Endothelial cell of umbilical vein (primary cell): ENCODE measurements around the gene SYDE1.

Experiments
- EZH2 ChIP-seq: IDR thresholded peaks from 2 replicates; pipeline ENCODE4 v1.6.1; 2012; ENCODE audit warnings: borderline replicate concordance, low read depth, mild to moderate bottlenecking, moderate library complexity, low read length, inconsistent platforms; ENCODE audit not compliant: severe bottlenecking
- FOS ChIP-seq: IDR thresholded peaks from 2 replicates; pipeline ENCODE4 v1.6.1; 2011; ENCODE audit warnings: mild to moderate bottlenecking, low read length, moderate library complexity, borderline replicate concordance; ENCODE audit not compliant: insufficient read depth
- GATA2 ChIP-seq: IDR thresholded peaks from 2 replicates; pipeline ENCODE4 v1.7.0; 2011; ENCODE audit warnings: low read depth, mild to moderate bottlenecking, moderate library complexity, mixed read lengths, low read length; ENCODE audit not compliant: insufficient read length, insufficient read depth
- JUN ChIP-seq: IDR thresholded peaks from 2 replicates; pipeline ENCODE4 v1.6.1; 2011; ENCODE audit warnings: borderline replicate concordance, low read depth; ENCODE audit not compliant: insufficient read length, insufficient read depth
- POLR2A ChIP-seq: IDR thresholded peaks from 2 replicates; pipeline ENCODE4 v1.6.1; 2012; ENCODE audit warnings: low read depth, mild to moderate bottlenecking, control low read depth, low read length
- TF ChIP-seq, protein P1 (sequence below), 2 donors: IDR thresholded peaks; 1 replicate in 1 of 2; 2 replicates in 1 of 2; pipeline ENCODE4 v1.5.1; 2011; ENCODE audit warnings: low read length in 2 of 2, mild to moderate bottlenecking in 2 of 2, moderate library complexity in 2 of 2, control low read depth in 1 of 2, inconsistent platforms in 1 of 2, low read depth in 1 of 2; ENCODE audit not compliant: insufficient read depth in 1 of 2; ENCODE audit errors: extremely low read depth in 1 of 2

DNA sequence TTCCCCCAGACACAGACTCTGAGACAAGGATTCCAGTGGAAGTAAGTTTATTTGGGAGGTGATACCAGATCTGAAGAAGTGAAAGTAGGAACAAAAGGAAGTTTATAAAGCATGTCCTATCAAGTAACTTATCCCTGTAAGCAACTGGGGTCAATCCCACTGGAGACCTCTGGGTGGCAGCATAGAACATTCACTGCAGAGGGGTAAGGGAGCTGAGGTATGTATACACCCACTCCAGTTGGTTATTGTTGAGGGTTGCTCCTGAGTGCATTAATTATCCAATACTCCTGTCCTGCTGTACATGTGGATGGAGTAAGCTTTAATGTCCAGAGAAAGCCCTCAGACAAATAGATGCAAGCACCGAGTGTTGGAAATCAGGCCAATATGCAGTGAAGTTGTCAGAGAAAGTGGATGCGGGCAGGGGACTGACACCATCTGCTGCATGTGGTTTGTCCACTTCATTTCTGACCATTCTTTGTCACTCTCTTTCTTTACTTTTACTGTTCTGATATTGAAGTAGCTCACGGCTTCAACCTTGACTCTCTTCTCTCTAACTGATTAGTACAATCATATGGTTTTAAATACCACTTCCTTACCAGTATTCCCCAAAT is 46.9 kb downstream of the SYDE1 start:
- TF ChIP-seq EZH2 (no peak), POLR2A (no peak), GATA2 (no peak), FOS (no peak), JUN (no peak)
- TF ChIP-seq, protein P1, sequence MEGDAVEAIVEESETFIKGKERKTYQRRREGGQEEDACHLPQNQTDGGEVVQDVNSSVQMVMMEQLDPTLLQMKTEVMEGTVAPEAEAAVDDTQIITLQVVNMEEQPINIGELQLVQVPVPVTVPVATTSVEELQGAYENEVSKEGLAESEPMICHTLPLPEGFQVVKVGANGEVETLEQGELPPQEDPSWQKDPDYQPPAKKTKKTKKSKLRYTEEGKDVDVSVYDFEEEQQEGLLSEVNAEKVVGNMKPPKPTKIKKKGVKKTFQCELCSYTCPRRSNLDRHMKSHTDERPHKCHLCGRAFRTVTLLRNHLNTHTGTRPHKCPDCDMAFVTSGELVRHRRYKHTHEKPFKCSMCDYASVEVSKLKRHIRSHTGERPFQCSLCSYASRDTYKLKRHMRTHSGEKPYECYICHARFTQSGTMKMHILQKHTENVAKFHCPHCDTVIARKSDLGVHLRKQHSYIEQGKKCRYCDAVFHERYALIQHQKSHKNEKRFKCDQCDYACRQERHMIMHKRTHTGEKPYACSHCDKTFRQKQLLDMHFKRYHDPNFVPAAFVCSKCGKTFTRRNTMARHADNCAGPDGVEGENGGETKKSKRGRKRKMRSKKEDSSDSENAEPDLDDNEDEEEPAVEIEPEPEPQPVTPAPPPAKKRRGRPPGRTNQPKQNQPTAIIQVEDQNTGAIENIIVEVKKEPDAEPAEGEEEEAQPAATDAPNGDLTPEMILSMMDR (IDR thresholded peaks at IDR 0.05; ENCODE audit: extremely low read depth in 1 of 2, insufficient read depth in 1 of 2, low read depth in 1 of 2, low read length in 2 of 2): peak; percentile 51 to 56
